Neural cell (in vitro differentiated cells): ENCODE data around the gene PRDM15.

Experiments used
- EP300 ChIP-seq: fragments of 450-650 bp; conservative IDR thresholded peaks from 2 replicates; pipeline ENCODE4 v1.6.1; 2014; ENCODE audit warnings: antibody characterized with exemption, mild to moderate bottlenecking, moderate library complexity; ENCODE audit not compliant: poor library complexity, severe bottlenecking
- TF ChIP-seq, protein P1 (sequence below): IDR thresholded peaks from 2 replicates; pipeline ENCODE4 v1.6.1; 2012; ENCODE audit warnings: borderline replicate concordance
- TF ChIP-seq, protein P2 (sequence below): fragments of 450-650 bp; IDR thresholded peaks from 2 replicates; pipeline ENCODE4 v1.5.1; 2014; ENCODE audit warnings: antibody characterized with exemption, mild to moderate bottlenecking, moderate library complexity; ENCODE audit not compliant: poor library complexity, severe bottlenecking

DNA sequence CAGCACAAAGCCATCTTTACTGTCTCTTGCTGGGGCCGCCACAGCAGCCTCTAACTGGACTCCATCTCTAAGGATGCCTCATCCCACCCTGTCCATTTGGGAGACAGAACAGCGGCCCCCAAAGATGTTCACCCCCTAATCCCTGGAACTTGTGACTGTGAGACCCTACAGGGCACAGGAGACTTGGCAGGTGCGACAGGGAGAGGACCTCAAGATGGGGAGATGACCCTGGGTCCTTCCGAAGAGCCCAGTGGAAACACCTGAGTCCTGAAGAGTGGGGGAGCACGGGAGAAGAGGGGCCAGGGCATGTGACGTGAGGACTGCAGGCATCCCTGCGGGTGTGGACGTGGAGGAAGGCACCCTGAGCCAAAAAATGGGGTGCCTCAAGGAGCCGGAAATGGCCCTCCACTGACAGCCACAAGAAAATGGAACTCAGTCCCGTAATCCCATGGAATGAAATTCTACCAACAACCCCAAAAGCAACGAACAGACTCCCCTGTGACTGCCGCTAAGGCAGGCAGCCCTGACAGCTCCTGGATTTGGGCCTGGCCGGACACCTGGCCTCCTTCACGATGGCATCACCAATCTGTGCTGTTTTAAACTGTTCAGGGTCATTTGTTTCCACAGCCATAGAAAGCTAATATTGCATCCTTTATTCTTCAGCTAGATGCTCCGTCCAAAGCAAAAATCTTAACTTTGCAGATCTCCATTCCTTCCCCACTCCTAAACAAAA, 40.7 kb upstream of the PRDM15 start:
- TF ChIP-seq, protein P1, sequence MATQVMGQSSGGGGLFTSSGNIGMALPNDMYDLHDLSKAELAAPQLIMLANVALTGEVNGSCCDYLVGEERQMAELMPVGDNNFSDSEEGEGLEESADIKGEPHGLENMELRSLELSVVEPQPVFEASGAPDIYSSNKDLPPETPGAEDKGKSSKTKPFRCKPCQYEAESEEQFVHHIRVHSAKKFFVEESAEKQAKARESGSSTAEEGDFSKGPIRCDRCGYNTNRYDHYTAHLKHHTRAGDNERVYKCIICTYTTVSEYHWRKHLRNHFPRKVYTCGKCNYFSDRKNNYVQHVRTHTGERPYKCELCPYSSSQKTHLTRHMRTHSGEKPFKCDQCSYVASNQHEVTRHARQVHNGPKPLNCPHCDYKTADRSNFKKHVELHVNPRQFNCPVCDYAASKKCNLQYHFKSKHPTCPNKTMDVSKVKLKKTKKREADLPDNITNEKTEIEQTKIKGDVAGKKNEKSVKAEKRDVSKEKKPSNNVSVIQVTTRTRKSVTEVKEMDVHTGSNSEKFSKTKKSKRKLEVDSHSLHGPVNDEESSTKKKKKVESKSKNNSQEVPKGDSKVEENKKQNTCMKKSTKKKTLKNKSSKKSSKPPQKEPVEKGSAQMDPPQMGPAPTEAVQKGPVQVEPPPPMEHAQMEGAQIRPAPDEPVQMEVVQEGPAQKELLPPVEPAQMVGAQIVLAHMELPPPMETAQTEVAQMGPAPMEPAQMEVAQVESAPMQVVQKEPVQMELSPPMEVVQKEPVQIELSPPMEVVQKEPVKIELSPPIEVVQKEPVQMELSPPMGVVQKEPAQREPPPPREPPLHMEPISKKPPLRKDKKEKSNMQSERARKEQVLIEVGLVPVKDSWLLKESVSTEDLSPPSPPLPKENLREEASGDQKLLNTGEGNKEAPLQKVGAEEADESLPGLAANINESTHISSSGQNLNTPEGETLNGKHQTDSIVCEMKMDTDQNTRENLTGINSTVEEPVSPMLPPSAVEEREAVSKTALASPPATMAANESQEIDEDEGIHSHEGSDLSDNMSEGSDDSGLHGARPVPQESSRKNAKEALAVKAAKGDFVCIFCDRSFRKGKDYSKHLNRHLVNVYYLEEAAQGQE: no peak
- TF ChIP-seq, protein P2, sequence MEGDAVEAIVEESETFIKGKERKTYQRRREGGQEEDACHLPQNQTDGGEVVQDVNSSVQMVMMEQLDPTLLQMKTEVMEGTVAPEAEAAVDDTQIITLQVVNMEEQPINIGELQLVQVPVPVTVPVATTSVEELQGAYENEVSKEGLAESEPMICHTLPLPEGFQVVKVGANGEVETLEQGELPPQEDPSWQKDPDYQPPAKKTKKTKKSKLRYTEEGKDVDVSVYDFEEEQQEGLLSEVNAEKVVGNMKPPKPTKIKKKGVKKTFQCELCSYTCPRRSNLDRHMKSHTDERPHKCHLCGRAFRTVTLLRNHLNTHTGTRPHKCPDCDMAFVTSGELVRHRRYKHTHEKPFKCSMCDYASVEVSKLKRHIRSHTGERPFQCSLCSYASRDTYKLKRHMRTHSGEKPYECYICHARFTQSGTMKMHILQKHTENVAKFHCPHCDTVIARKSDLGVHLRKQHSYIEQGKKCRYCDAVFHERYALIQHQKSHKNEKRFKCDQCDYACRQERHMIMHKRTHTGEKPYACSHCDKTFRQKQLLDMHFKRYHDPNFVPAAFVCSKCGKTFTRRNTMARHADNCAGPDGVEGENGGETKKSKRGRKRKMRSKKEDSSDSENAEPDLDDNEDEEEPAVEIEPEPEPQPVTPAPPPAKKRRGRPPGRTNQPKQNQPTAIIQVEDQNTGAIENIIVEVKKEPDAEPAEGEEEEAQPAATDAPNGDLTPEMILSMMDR: no peak
- no peak for TF ChIP-seq EP300
